GM23338 (cell line): Measurements from ENCODE around the gene CAMSAP1. TPM values are rescaled to one million over a fixed set of nuclear protein-coding genes. Genes with fewer than 3 reads are reported as not detected.

Experiments used
- ATAC-seq: fragments of 200-7000 bp; cut with Tn5 transposase; 3 replicates; pipeline ENCODE4 v1.9.1; 2020
- DNase-seq: peaks from one replicate; pipeline ENCODE4 v3.0.0-alpha.2; 2015; ENCODE audit warnings: low spot score
- H2AFZ ChIP-seq: fragments of 200-600 bp; sonication (generic); 2 replicates; pipeline ENCODE4 v1.8.0; 2016; ENCODE audit warnings: antibody characterized with exemption, mild to moderate bottlenecking, moderate library complexity
- H3F3A ChIP-seq: fragments of 200-600 bp; sonication (generic); replicated peaks from 2 replicates; pipeline ENCODE4 v1.8.0; 2017; ENCODE audit warnings: antibody characterized with exemption, mixed run types, low read depth
- H3K27ac ChIP-seq: fragments of 200-600 bp; sonication (generic); 2 replicates; pipeline ENCODE4 v1.6.1; 2016; ENCODE audit warnings: low read depth
- H3K27me3 ChIP-seq: fragments of 200-600 bp; sonication (generic); 2 replicates; pipeline ENCODE4 v1.8.0; 2016; ENCODE audit warnings: mild to moderate bottlenecking, mixed run types, moderate library complexity; ENCODE audit not compliant: insufficient read depth
- H3K36me3 ChIP-seq: fragments of 200-600 bp; sonication (generic); 2 replicates; pipeline ENCODE4 v1.8.0; 2016; ENCODE audit warnings: mild to moderate bottlenecking; ENCODE audit not compliant: insufficient read depth
- H3K4me1 ChIP-seq: fragments of 200-600 bp; sonication (generic); 2 replicates; pipeline ENCODE4 v1.8.0; 2016; ENCODE audit warnings: mild to moderate bottlenecking, moderate library complexity; ENCODE audit not compliant: insufficient read depth
- H3K4me2 ChIP-seq: fragments of 200-600 bp; sonication (generic); 2 replicates; pipeline ENCODE4 v1.7.1; 2017; ENCODE audit warnings: mixed run types
- H3K4me3 ChIP-seq: fragments of 200-600 bp; sonication (generic); 2 replicates; pipeline ENCODE4 v1.6.1; 2016; ENCODE audit warnings: mixed run types
- H3K79me2 ChIP-seq: fragments of 200-600 bp; sonication (generic); replicated peaks from 2 replicates; pipeline ENCODE4 v1.8.0; 2017; ENCODE audit warnings: mild to moderate bottlenecking; ENCODE audit not compliant: insufficient read depth
- H3K9me2 ChIP-seq: fragments of 200-600 bp; sonication (generic); 2 replicates; pipeline ENCODE4 v1.8.0; 2017; ENCODE audit not compliant: insufficient read depth
- H4K20me1 ChIP-seq: fragments of 200-600 bp; sonication (generic); replicated peaks from 2 replicates; pipeline ENCODE4 v1.8.0; 2017; ENCODE audit warnings: mild to moderate bottlenecking; ENCODE audit not compliant: insufficient read depth
- H3K27ac Mint-ChIP-seq: 2 replicates; pipeline ENCODE4 v1.8.0; 2020; ENCODE audit warnings: inconsistent platforms, mild to moderate bottlenecking, moderate library complexity, mixed read lengths
- H3K27me3 Mint-ChIP-seq: 3 replicates; pipeline ENCODE4 v1.8.0; 2022; ENCODE audit warnings: low read depth, mild to moderate bottlenecking, moderate library complexity, mixed read lengths, inconsistent platforms; ENCODE audit not compliant: insufficient read depth, poor library complexity
- H3K36me3 Mint-ChIP-seq: 3 replicates; pipeline ENCODE4 v1.8.0; 2021; ENCODE audit warnings: low read depth, mild to moderate bottlenecking, inconsistent platforms, moderate library complexity, mixed read lengths
- H3K4me1 Mint-ChIP-seq: 3 replicates; pipeline ENCODE4 v1.8.0; 2020; ENCODE audit warnings: mild to moderate bottlenecking, inconsistent platforms, mixed read lengths
- H3K4me3 Mint-ChIP-seq: 3 replicates; pipeline ENCODE4 v1.8.0; 2021; ENCODE audit warnings: moderate library complexity, mild to moderate bottlenecking, inconsistent platforms, mixed read lengths
- H3K9me3 Mint-ChIP-seq: 3 replicates; pipeline ENCODE4 v1.8.0; 2020; ENCODE audit warnings: moderate library complexity, mild to moderate bottlenecking, inconsistent platforms, mixed read lengths
- CREB1 ChIP-seq: fragments of 250-450 bp; sonication (Bioruptor Pico); IDR thresholded peaks from 2 replicates; pipeline ENCODE4 v1.5.0; 2020; ENCODE audit warnings: low read depth, mild to moderate bottlenecking, moderate library complexity
- EZH2 ChIP-seq: fragments of 200-600 bp; sonication (generic); IDR thresholded peaks from one replicate; pipeline ENCODE4 v1.8.0; 2017; ENCODE audit warnings: antibody characterized with exemption, mild to moderate bottlenecking, low read depth; ENCODE audit not compliant: unreplicated experiment
- EZH2phosphoT487 ChIP-seq: fragments of 200-600 bp; sonication (generic); IDR thresholded peaks from one replicate; pipeline ENCODE4 v1.8.1; 2018; ENCODE audit warnings: antibody characterized with exemption; ENCODE audit not compliant: unreplicated experiment
- JUNB ChIP-seq: IDR thresholded peaks from one replicate; pipeline ENCODE4 v1.6.1; 2016; ENCODE audit warnings: antibody characterized with exemption; ENCODE audit not compliant: unreplicated experiment
- NANOG ChIP-seq: IDR thresholded peaks from 2 replicates; pipeline ENCODE4 v1.6.1; 2016; ENCODE audit warnings: antibody characterized with exemption, borderline replicate concordance
- POLR2AphosphoS5 ChIP-seq: IDR thresholded peaks from 2 replicates; pipeline ENCODE4 v1.6.1; 2016; ENCODE audit warnings: antibody characterized with exemption, low read depth
- STAT1 ChIP-seq: IDR thresholded peaks from one replicate; pipeline ENCODE4 v1.6.1; 2016; ENCODE audit warnings: antibody characterized with exemption; ENCODE audit not compliant: unreplicated experiment
- ZNF114 ChIP-seq: fragments of 250-450 bp; sonication (Bioruptor Pico); IDR thresholded peaks from 2 replicates; pipeline ENCODE4 v1.5.0; 2020; ENCODE audit warnings: mild to moderate bottlenecking, moderate library complexity
- ZNF331 ChIP-seq: fragments of 250-450 bp; sonication (Bioruptor Pico); IDR thresholded peaks from 2 replicates; pipeline ENCODE4 v1.5.0; 2020; ENCODE audit warnings: low read depth, mild to moderate bottlenecking, moderate library complexity
- polyA plus RNA-seq: library from polyadenylated mRNA; unstranded; fragments of >200 nt; fragmentation: Nextera tagmentation; extraction: Ambion mirVana; gene quantifications from 2 replicates; pipeline ENCODE4 v1.2.1, GENCODE V29; 2016
- total RNA-seq: library from RNA; depleted of rRNA; stranded (reverse); fragments of >200 nt; shearing (Covaris generic); gene quantifications from 2 replicates; pipeline ENCODE4 v1.2.3, GENCODE V29; 2014
- TF ChIP-seq, protein P1 (sequence below), 2 experiments: fragments of 200-600 bp in 1 of 2; sonication (generic) in 1 of 2; conservative IDR thresholded peaks; 2 replicates each; pipeline versions ENCODE4 v1.5.1 to v1.6.1; 2016 to 2017; ENCODE audit warnings: antibody characterized with exemption in 2 of 2, low read depth in 2 of 2, mild to moderate bottlenecking in 2 of 2, moderate library complexity in 1 of 2
- TF ChIP-seq, protein P2 (sequence below): IDR thresholded peaks from 2 replicates; pipeline ENCODE4 v1.6.1; 2016; ENCODE audit warnings: antibody characterized with exemption
- TF ChIP-seq, protein P3 (sequence below): fragments of 250-450 bp; sonication (Bioruptor Pico); IDR thresholded peaks from 2 replicates; pipeline ENCODE4 v1.5.0; 2020; ENCODE audit warnings: mild to moderate bottlenecking, moderate library complexity
- TF ChIP-seq, protein P4 (sequence below): IDR thresholded peaks from one replicate; pipeline ENCODE4 v1.6.1; 2018; ENCODE audit warnings: antibody characterized with exemption; ENCODE audit not compliant: unreplicated experiment

The CAMSAP1 gene
- total and polyA plus RNA-seq, 2 experiments from 2014 or later, result 6.9 to 75.4 TPM

GRCh38 chr9:135887021-135887507 lies 20.3 kb downstream of the CAMSAP1 start:
- Mint-ChIP-seq H3K27me3 (peaks cover 12% of the 10 kb centered on the region), H3K4me3 (peak overlapping the region; percentile 7; the same call in 1 of the 3 replicates), H3K9me3 (no peaks in the 10 kb centered on the region), H3K36me3 (peaks cover 2% of the 10 kb centered on the region; the same call in 2 of the 3 replicates), H3K27ac (peak overlapping the region; percentile 77), H3K4me1 (peaks cover 83% of the 10 kb centered on the region)
- Histone ChIP-seq H3F3A (peaks cover 7% of the 10 kb centered on the region), H3K9me2 (no peaks in the 10 kb centered on the region), H4K20me1 (peaks cover 82% of the 10 kb centered on the region), H3K27me3 (no peaks in the 10 kb centered on the region), H3K4me3 (no peak overlapping the region), H3K4me2 (0 out of 2 replicates have a peak overlapping the region, but pooled peaks have one; percentile 62), H3K36me3 (no peaks in the 10 kb centered on the region), H3K4me1 (peaks cover 26% of the 10 kb centered on the region), H3K79me2 (peaks cover 100% of the 10 kb centered on the region), H2AFZ (no peak overlapping the region), H3K27ac (no peak overlapping the region)
- ATAC-seq (no peak), DNase-seq (no peak)
- TF ChIP-seq, protein P1, sequence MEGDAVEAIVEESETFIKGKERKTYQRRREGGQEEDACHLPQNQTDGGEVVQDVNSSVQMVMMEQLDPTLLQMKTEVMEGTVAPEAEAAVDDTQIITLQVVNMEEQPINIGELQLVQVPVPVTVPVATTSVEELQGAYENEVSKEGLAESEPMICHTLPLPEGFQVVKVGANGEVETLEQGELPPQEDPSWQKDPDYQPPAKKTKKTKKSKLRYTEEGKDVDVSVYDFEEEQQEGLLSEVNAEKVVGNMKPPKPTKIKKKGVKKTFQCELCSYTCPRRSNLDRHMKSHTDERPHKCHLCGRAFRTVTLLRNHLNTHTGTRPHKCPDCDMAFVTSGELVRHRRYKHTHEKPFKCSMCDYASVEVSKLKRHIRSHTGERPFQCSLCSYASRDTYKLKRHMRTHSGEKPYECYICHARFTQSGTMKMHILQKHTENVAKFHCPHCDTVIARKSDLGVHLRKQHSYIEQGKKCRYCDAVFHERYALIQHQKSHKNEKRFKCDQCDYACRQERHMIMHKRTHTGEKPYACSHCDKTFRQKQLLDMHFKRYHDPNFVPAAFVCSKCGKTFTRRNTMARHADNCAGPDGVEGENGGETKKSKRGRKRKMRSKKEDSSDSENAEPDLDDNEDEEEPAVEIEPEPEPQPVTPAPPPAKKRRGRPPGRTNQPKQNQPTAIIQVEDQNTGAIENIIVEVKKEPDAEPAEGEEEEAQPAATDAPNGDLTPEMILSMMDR (conservative IDR thresholded peaks at IDR 0.05; ENCODE audit: low read depth in 2 of 2), result no peak
- TF ChIP-seq, protein P2, sequence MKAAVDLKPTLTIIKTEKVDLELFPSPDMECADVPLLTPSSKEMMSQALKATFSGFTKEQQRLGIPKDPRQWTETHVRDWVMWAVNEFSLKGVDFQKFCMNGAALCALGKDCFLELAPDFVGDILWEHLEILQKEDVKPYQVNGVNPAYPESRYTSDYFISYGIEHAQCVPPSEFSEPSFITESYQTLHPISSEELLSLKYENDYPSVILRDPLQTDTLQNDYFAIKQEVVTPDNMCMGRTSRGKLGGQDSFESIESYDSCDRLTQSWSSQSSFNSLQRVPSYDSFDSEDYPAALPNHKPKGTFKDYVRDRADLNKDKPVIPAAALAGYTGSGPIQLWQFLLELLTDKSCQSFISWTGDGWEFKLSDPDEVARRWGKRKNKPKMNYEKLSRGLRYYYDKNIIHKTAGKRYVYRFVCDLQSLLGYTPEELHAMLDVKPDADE, result no peak
- TF ChIP-seq CREB1 (CRISPR knock-in tag) (no peak), EZH2 (no peak), ZNF331 (CRISPR knock-in tag) (no peak), EZH2phosphoT487 (no peak), ZNF114 (CRISPR knock-in tag) (no peak), JUNB (no peak), POLR2AphosphoS5 (no peak), STAT1 (no peak), NANOG (no peak)
- TF ChIP-seq, protein P3, sequence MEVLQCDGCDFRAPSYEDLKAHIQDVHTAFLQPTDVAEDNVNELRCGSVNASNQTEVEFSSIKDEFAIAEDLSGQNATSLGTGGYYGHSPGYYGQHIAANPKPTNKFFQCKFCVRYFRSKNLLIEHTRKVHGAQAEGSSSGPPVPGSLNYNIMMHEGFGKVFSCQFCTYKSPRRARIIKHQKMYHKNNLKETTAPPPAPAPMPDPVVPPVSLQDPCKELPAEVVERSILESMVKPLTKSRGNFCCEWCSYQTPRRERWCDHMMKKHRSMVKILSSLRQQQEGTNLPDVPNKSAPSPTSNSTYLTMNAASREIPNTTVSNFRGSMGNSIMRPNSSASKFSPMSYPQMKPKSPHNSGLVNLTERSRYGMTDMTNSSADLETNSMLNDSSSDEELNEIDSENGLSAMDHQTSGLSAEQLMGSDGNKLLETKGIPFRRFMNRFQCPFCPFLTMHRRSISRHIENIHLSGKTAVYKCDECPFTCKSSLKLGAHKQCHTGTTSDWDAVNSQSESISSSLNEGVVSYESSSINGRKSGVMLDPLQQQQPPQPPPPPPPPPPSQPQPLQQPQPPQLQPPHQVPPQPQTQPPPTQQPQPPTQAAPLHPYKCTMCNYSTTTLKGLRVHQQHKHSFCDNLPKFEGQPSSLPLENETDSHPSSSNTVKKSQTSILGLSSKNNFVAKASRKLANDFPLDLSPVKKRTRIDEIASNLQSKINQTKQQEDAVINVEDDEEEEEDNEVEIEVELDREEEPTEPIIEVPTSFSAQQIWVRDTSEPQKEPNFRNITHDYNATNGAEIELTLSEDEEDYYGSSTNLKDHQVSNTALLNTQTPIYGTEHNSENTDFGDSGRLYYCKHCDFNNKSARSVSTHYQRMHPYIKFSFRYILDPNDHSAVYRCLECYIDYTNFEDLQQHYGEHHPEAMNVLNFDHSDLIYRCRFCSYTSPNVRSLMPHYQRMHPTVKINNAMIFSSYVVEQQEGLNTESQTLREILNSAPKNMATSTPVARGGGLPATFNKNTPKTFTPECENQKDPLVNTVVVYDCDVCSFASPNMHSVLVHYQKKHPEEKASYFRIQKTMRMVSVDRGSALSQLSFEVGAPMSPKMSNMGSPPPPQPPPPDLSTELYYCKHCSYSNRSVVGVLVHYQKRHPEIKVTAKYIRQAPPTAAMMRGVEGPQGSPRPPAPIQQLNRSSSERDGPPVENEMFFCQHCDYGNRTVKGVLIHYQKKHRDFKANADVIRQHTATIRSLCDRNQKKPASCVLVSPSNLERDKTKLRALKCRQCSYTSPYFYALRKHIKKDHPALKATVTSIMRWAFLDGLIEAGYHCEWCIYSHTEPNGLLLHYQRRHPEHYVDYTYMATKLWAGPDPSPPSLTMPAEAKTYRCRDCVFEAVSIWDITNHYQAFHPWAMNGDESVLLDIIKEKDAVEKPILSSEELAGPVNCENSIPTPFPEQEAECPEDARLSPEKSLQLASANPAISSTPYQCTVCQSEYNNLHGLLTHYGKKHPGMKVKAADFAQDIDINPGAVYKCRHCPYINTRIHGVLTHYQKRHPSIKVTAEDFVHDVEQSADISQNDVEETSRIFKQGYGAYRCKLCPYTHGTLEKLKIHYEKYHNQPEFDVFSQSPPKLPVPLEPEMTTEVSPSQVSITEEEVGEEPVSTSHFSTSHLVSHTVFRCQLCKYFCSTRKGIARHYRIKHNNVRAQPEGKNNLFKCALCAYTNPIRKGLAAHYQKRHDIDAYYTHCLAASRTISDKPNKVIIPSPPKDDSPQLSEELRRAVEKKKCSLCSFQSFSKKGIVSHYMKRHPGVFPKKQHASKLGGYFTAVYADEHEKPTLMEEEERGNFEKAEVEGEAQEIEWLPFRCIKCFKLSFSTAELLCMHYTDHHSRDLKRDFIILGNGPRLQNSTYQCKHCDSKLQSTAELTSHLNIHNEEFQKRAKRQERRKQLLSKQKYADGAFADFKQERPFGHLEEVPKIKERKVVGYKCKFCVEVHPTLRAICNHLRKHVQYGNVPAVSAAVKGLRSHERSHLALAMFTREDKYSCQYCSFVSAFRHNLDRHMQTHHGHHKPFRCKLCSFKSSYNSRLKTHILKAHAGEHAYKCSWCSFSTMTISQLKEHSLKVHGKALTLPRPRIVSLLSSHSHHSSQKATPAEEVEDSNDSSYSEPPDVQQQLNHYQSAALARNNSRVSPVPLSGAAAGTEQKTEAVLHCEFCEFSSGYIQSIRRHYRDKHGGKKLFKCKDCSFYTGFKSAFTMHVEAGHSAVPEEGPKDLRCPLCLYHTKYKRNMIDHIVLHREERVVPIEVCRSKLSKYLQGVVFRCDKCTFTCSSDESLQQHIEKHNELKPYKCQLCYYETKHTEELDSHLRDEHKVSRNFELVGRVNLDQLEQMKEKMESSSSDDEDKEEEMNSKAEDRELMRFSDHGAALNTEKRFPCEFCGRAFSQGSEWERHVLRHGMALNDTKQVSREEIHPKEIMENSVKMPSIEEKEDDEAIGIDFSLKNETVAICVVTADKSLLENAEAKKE (CRISPR knock-in tag), result no peak
- TF ChIP-seq, protein P4, sequence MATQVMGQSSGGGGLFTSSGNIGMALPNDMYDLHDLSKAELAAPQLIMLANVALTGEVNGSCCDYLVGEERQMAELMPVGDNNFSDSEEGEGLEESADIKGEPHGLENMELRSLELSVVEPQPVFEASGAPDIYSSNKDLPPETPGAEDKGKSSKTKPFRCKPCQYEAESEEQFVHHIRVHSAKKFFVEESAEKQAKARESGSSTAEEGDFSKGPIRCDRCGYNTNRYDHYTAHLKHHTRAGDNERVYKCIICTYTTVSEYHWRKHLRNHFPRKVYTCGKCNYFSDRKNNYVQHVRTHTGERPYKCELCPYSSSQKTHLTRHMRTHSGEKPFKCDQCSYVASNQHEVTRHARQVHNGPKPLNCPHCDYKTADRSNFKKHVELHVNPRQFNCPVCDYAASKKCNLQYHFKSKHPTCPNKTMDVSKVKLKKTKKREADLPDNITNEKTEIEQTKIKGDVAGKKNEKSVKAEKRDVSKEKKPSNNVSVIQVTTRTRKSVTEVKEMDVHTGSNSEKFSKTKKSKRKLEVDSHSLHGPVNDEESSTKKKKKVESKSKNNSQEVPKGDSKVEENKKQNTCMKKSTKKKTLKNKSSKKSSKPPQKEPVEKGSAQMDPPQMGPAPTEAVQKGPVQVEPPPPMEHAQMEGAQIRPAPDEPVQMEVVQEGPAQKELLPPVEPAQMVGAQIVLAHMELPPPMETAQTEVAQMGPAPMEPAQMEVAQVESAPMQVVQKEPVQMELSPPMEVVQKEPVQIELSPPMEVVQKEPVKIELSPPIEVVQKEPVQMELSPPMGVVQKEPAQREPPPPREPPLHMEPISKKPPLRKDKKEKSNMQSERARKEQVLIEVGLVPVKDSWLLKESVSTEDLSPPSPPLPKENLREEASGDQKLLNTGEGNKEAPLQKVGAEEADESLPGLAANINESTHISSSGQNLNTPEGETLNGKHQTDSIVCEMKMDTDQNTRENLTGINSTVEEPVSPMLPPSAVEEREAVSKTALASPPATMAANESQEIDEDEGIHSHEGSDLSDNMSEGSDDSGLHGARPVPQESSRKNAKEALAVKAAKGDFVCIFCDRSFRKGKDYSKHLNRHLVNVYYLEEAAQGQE, result no peak
